NCI-H1048 (cell line): Measurements from ENCODE around the gene GRM8.
"Not testable (repeated sequence)": the region's sequence is repeated elsewhere in the genome, so short reads cannot be mapped to it uniquely, and the experiment has no call there.

Experiments
- DNase-seq: peaks from one replicate; lab custom pipeline; 2025; lab: John Stamatoyannopoulos, UW

The GRM8 gene

DNA sequence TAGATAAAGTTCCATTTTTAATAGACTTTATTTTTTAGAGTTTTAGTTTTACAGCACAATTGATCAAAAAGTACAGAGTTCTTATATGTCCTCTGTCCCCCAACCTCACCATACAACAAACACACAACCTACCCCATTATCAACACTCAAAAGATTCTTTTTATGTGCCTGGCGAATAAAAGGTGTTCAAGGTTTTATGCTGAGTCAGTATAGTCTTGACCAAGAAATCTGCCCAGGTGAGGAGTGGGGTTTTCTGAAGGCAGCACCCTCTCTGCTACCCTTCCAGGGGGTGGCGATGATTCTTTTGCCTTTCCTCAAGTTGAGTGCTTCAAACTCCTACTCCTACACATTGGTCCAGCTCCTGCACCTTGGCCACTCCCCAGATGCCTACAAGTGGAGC lies 222.9 kb downstream of the GRM8 start:
- no peak for DNase-seq

GRCh38 chr7:127021857-127022256 lies 230.9 kb downstream of the GRM8 start:
- DNase-seq: no peak

DNA sequence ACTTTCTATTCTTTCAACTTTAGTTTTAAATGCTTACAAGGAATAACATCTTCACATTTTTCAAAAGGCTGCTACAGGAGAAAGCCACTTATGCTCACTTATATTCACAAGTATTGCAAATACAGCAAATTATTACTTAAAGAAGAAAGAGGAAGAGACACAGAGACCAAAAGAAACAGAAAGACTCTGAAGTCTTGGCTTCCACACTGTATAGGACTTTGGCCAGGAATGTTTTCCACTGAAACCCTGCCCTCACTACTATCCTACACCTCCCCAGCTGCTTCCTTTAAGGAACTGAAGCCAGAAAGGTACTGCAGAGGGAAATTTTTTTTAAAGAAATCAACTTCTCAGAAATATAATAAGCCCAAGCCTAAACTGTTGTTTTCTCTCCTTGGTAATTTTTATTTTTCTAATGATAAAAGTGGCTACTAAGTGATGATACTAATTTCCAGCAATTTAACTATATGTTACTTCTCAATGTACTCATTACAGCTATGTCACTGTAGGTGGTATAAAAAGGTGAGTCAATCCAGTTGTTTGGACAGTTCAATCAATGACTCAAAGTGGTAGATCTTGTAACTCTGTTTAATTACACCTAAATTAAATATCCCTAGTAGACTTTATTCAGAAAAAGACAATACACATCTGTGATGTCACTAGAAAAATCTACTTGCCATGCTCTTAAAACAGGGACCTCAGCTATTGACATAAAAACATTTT lies 231.6 kb downstream of the GRM8 start:
- no peak for DNase-seq

- DNase-seq: no peak
These were observed 233.9 kb downstream of the GRM8 start for GRCh38 chr7:127018889-127019288.

- DNase-seq: no peak
These were observed 235.5 kb downstream of the GRM8 start for GRCh38 chr7:127017196-127017595.

- DNase-seq: no peak
These were observed 252.0 kb downstream of the GRM8 start for GRCh38 chr7:127000725-127001124.

GRCh38 chr7:126996659-126997058 lies 256.1 kb downstream of the GRM8 start:
- DNase-seq: no peak

- no peak for DNase-seq
These were observed 259.0 kb downstream of the GRM8 start for GRCh38 chr7:126993626-126994213.

DNA sequence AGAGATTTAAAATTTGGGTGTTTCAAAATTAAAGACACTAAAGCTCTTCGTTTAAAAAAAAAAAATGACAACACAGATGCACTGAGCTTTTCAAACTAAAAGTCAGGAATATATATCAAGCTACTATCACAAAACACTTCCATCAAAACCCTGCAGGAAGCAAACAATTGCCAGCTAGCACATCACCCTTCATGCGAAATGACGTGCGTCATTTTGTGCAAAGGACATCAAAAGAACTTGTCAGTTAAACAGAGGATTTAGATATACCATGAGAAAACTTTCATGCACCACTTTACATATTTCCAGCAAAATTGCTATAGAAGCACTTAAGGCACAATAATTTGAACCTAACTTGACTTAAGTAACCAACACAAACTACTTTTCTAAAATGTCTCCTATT lies 264.7 kb downstream of the GRM8 start:
- no peak for DNase-seq

DNA sequence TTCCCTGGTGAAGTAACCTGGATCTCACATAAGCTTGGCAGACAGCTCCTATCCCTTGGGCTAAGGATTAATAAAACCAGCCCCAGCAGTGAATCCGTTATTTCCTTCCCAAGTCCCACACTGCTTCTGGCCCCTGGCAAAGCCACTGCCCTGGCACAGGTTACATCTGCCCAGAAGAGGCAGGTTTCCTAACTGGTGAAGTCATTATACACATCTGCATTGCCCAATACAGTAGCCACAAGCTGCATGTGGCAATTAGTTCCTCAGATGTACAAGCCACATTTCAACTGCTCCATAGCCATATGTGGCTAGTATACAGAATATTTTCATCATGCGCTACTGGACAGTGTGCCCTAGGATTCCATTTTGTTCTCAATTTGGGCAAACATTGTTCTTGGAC lies 273.0 kb downstream of the GRM8 start:
- DNase-seq: no peak

- DNase-seq: no peak
These were observed 273.9 kb downstream of the GRM8 start for GRCh38 chr7:126978865-126979264.

GRCh38 chr7:126973066-126973465 lies 279.7 kb downstream of the GRM8 start:
- DNase-seq: no peak

DNA sequence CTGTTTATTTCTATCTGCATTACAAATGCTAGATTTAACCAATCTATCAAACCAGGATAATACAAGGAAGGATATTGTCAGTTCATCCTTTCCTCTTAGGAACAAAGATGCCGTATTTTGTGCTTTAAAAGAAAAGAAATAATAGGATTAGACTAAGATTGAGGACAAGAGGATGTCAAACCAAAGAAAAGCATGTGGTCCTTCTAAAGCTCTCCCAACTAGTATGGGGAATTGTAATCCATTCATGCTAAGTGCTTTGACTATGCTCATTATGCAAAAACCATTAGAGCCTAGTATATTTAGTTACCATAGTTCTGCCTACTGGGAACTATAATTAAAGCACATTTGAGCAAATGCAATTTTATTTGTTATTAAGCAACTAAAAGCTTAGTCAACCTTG lies 280.2 kb downstream of the GRM8 start:
- no peak for DNase-seq

DNA sequence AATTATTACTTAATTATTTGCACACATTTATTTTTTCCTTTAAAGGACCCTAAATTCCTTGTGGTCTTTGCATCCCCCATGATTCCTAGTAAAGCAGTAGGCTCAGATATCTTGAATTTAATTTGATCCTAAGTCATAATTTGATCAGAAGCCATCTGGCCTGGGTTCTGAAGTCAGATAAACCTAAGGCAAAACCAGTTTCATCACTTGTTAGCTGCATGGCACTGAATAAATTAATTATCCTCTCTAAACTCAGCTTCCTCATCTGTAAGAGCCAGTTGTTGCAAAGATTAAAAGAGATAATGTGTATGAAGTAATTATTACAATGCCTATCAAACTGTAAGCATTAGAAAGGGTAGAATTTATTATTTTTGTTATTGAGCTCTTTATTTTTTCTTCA lies 293.1 kb downstream of the GRM8 start:
- no peak for DNase-seq

- no peak for DNase-seq
These were observed 294.4 kb downstream of the GRM8 start for GRCh38 chr7:126958367-126958766.

- no peak for DNase-seq
These were observed 295.3 kb downstream of the GRM8 start for GRCh38 chr7:126957443-126957842.

GRCh38 chr7:126953461-126953860 lies 299.3 kb downstream of the GRM8 start:
- DNase-seq: no peak

- no peak for DNase-seq
These were observed 304.1 kb downstream of the GRM8 start for GRCh38 chr7:126948664-126949063.

- no peak for DNase-seq
These were observed 311.9 kb downstream of the GRM8 start for GRCh38 chr7:126940723-126941307.

- no peak for DNase-seq
These were observed 315.6 kb downstream of the GRM8 start for GRCh38 chr7:126937171-126937570.

- DNase-seq: no peak
These were observed 321.2 kb downstream of the GRM8 start for GRCh38 chr7:126931581-126931980.

DNA sequence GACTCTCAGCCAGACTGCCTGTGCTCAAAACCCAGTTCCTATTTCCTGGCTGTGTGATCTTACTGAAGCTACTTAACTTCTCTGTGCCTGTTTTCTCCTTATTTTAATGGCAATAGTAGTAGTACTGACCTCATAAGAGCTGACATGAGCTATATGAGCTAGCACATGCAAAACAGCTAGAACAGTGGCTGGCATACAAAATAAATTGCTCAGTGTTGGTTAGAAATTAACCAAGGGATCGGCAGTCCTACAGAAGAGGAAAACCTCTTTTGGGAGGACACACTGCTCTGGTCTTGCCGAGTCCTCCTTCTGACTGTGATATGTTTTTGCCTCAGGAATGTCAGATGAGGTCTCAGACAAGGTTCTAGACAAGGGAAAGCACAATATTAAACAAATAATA lies 322.6 kb downstream of the GRM8 start:
- no peak for DNase-seq

- no peak for DNase-seq
These were observed 328.3 kb downstream of the GRM8 start for GRCh38 chr7:126924477-126924876.

DNA sequence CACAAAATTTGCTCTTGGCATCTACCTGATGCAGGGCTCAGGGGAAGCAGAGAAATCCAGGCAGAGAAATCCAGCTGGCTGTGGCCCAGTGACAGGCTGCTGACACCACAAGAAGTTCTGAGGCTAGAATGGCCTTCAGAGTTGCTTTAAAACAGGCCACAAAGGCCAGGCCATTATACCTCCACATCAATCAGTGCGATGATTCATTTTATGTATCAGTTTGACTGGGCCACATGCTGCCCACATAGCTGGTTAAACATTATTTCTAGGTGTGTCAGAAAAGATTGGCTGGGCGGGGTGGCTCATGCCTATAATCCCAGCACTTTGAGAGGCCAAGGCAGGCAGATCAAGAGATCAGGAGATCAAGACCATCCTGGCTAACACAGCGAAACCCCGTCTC lies 341.1 kb downstream of the GRM8 start:
- not testable (repeated sequence) for DNase-seq
